Cardiac fibroblast (primary cell): ENCODE measurements around the gene PTK7.

Source experiments
- DNase-seq, 2 donors: peaks; one replicate each; pipeline versions ENCODE4 v3.0.0 to v3.0.0-alpha.2; 2010; ENCODE audit warnings: low read depth in 2 of 2
- H3K4me3 ChIP-seq, 2 donors: replicated peaks in 1 of 2; 1 replicate in 1 of 2; 2 replicates in 1 of 2; pipeline ENCODE4 v1.5.1; 2011; ENCODE audit warnings: low read depth in 2 of 2, low read length in 2 of 2, mild to moderate bottlenecking in 2 of 2, moderate library complexity in 1 of 2
- CTCF ChIP-seq: IDR thresholded peaks from one replicate; pipeline ENCODE4 v1.5.1; 2011; ENCODE audit warnings: low read depth, mild to moderate bottlenecking, low read length, inconsistent platforms

Gene PTK7

GRCh38 chr6:43053545-43054205, 22.4 kb upstream of the PTK7 start, which contains the start of gene CUL7:
Gene CUL7, minus strand, starts transcription at chr6:43053851. Its CDS starts 1,063 bp downstream, at chr6:43052788.
- TF ChIP-seq CTCF: no peak
- peak; percentile 95 to 97 for DNase-seq
- H3K4me3 ChIP-seq: peak within 1 kb of the TSS; percentile 85 to 89

GRCh38 chr6:43054206-43054943, 21.7 kb upstream of the PTK7 start:
- no peak for DNase-seq
- peak overlapping the region; percentile 85 to 89 for H3K4me3 ChIP-seq
- no peak for TF ChIP-seq CTCF

- no peak for TF ChIP-seq CTCF
- DNase-seq: no peak
- H3K4me3 ChIP-seq: no peak overlapping the region
Measured at GRCh38 chr6:43055966-43056365, 20.1 kb upstream of the PTK7 start.

- no peak for TF ChIP-seq CTCF
Measured at GRCh38 chr6:43058531-43058930, 17.6 kb upstream of the PTK7 start.

GRCh38 chr6:43059168-43060033, 16.7 kb upstream of the PTK7 start, which contains the start of the genes KLC4 and MRPL2:
Gene KLC4, plus strand, starts transcription at chr6:43059631. Its CDS starts 1,705 bp downstream, at chr6:43061336.
Gene MRPL2, minus strand, starts transcription at chr6:43059434. Its CDS starts 53 bp downstream, at chr6:43059381.
- DNase-seq: peak; percentile 98 to 99
- no peak for TF ChIP-seq CTCF
- H3K4me3 ChIP-seq: peak within 1 kb of the TSS; percentile 91 to 99

More at GRCh38 chr6:43058531-43058930, 17.6 kb upstream of the PTK7 start:
- DNase-seq: no peak
- peak overlapping the region; percentile 91 to 99 for H3K4me3 ChIP-seq

- TF ChIP-seq CTCF: no peak
- no peak for DNase-seq
- H3K4me3 ChIP-seq: peak overlapping the region; percentile 78 to 99
Measured at GRCh38 chr6:43060034-43060754, 15.9 kb upstream of the PTK7 start.
